Erythroblast (primary cell): ENCODE measurements around the gene DHH.

Experiments
- GATA1 ChIP-seq: IDR thresholded peaks from 2 replicates; pipeline ENCODE4 v1.6.1; 2011; ENCODE audit warnings: low read depth, mild to moderate bottlenecking, control low read depth, low read length, moderate library complexity
- POLR2A ChIP-seq: IDR thresholded peaks from 2 replicates; pipeline ENCODE4 v1.6.1; 2011; ENCODE audit warnings: mild to moderate bottlenecking, low read length

GRCh38 chr12:49058366-49059044 lies 36.1 kb downstream of the DHH start:
- TF ChIP-seq POLR2A (no peak), GATA1 (no peak)
